Endometrial microvascular endothelial cells (primary cell): ENCODE results near the gene ZFP1. TPM values are rescaled to one million over a fixed set of nuclear protein-coding genes. Genes with fewer than 3 reads are reported as not detected.
"Not testable (repeated sequence)": the region's sequence is repeated elsewhere in the genome, so short reads cannot be mapped to it uniquely, and the experiment has no call there.

Experiments used
- in situ Hi-C: cut with HindIII; loops from 2 replicates; pipeline ENCODE4 v1.10.0; 2017; ENCODE audit warnings: low sequenced_read_pairs, low pct_unique_long_range_greater_than_20kb; ENCODE audit errors: inconsistent ontology term
- total RNA-seq: library from RNA; depleted of rRNA; stranded (reverse); fragments of >200 nt; gene quantifications from one replicate; pipeline ENCODE4 v1.2.3, GENCODE V29; 2015; ENCODE audit errors: inconsistent ontology term

The ZFP1 gene
- total RNA-seq, 1 donor from 2014 or later: 3.8 TPM

DNA sequence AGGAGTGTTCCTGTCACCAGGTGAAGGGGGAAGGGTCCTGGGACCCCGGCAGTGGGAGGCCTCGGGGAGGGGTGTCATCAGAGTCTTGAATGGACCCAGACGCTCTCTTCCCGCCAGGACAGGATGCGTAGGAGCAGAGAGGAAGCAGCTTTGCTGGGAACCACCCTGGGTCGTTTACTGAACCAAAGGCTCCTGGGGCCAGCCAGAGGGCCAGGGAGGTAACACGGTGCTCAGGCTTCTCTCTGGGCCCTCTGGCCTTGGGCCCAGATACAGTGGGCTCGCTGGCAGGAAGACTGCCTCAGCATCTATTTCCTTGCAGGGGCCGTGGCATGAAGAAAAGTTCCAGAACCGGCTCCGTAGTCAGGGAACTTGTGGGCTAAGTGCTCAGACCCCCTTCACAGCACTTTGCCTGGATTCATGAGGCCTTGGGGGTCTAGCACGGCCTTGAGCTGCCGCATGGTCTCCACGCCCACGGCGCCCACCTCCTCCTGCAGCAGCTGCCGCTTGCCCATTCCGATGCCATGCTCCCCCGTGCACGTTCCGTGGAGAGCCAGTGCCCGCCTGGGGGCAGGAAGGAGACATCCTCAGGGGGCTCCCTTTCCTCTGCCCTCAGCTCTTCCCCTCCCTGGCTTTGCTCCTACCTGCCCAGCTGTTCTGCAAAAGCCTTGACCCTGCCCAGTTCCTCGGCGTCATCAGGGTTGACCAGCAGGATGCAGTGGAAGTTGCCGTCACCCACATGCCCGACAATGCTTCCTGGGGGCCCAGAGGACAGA is 36.2 kb upstream of the ZFP1 start:
- in situ Hi-C loops: no loop called here

DNA sequence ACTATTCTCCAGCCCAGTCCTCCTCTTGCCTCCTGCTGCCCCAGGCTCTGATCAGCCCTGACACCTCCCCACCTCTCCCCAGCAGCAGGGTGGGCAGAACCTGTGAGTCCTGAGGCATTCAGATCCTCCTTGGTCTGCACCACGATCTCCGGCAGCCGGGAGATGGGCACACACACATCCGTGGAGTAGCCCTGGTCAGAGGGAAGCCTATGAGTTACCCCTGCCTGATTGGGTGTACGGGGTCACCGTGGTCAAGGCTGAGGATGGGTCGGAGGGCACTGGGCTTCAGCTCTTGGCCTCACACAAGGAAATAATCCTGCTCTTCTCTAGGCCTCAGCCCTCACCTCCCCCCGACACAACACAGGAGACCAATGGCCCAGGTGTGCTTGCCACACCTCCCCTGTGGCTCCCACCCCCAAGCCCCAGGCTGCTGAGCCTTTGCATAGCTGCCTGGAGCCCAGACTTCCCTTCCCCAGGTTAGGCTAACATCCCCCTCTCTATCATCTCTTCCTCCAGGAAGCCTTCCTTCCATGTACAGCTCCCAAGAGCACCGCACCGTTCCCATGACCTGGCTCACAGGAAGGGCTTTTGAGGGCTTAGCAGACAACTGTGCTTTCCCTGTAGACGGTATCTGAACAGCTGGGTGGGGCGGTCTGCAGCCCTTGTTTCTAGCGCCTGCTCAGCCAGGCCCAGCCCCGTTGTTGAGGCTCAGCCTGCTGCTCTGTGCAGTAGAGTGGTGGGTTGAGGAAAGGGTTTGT is 35.4 kb upstream of the ZFP1 start:
- in situ Hi-C loops: no loop called here

GRCh38 chr16:75113541-75114121 is 34.7 kb upstream of the ZFP1 start:
- in situ Hi-C loops: no loop called here

DNA sequence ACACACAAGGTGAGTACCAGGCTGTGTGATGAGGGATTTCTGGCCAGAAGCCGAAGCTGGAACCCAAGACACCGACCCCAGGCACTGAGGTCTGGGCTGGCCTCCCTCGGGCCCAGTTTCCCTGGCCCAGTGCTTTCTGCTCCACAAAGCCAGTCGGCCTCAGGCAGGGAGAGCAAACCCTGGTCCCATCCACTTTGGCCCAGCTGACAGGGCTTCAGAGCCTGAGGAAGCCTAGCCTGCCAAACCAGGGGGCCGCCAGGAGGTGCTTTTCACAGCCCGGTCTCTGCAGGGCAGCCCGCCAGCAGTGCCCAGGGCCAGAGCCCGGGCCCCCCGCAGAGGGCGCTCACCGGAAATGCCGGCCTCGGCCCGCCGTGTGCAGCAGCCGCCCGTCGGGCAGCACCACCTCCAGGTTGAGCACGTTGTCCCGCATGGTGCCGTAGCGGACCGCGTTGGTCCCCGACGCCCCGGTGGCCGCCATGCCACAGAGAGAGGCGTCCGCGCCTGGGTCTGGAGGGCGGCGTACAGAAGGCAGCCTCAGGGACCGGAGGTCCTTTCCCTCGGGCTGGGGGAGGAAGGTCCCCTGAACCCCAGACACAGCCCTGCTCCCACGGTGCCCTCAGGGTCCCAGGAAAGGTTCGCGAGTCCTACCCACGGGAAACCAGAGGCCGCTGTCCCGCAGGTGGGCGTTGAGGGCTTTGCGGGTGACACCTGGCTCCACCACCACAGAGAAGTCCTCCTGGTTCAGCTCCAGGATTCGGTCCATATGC is 34.0 kb upstream of the ZFP1 start:
- in situ Hi-C loops: no loop called here

DNA sequence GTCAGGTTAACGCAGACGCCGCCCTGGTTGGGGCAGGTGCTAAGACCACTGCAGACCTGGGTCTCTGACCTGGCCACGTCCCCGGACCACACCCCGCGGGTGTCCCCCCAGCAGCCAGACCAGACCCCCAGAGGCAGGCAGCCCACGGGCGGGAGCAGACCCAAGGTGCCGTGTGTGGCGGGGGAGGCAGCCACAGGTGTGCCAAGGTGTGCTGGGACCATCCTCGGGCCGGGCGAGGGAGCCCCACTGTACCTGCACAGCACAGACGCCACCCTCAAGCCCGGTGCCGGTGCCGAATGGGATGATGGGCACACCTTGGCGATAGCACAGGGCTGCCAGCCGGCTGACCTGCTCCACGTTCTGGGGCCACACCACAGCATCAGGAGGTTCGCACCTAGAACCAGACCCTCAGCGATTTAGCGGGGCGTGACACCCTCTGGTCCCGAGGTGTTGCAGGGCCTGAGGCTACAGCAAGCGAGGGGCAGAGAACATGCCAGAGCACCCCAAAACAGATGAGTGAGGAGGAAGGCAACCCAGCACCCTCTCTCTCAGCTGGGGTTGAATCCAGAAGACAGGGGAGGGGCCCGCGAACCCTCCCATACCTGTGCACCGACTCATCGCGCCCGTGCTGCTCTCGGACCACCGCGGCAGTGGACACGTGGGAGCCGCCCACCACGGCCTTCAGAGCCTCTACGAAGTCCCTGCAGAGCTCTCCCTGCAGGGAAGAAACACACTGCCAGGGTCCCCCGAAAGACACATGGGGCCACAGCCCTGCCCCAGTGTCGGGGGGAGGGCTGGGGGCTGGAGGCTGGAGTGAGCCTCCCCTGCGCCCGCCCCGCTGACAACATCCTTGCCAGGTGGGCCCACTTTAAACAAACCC is 33.1 kb upstream of the ZFP1 start:
- in situ Hi-C loops: no loop called here

GRCh38 chr16:75116081-75116910 is 32.0 kb upstream of the ZFP1 start, which contains the start of gene LDHD:
Gene LDHD, minus strand, starts transcription at chr16:75116780. Its CDS starts 60 bp downstream, at chr16:75116720.
- in situ Hi-C loops: no loop called here

GRCh38 chr16:75116911-75117245 is 31.4 kb upstream of the ZFP1 start:
- in situ Hi-C loops: no loop called here

GRCh38 chr16:75118943-75119539 is 29.3 kb upstream of the ZFP1 start:
- in situ Hi-C loops: no loop called here

DNA sequence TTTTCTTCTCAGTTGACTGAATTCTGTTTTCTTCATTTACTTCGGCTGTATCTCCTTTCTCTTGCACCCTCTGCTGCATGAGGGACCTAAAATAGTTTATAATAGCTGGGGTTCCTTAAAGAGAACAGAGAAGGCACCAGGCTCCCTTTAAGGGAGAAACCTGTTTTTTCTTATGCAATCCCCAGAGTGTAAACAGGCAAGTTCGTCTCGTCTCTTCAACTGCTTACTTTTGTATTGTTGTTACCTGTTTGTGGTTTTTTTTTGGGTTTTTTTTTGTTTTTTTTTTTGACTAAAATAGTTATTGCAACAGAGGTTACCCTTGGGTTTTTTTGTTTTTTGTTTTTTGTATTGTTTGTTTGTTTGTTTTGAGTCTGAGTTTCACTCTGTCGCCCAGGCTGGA is 28.1 kb upstream of the ZFP1 start:
- in situ Hi-C loops: no loop called here

DNA sequence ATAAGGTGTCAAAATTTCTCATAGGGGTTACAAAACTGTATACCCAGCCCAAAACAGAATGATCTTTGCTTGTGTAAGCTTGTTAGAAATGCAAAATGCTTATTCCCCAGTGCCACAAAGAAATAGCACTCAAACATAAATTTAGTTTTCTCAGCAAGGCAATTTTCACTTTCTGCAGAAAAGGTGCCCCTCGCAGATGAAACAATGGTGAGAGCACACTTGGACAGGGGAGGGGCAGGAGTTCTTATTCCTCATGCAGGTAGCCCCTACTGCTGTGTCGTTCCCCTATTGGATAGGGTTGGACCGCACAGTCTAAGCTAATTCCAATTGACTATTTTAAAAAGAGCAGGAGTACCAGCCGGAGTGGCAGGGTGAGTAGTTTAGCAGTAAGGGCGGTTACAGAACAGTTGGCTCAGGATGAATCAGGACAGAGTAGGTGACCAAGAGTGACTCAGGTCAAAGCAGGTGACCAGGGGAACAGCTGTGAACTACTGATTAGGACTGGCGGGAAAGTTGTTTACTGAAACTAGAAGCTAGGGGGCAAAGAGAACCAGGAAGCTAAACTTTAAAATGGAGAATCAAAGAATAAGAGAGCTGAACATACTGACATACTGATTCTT is 26.3 kb upstream of the ZFP1 start:
- in situ Hi-C loops: no loop called here

DNA sequence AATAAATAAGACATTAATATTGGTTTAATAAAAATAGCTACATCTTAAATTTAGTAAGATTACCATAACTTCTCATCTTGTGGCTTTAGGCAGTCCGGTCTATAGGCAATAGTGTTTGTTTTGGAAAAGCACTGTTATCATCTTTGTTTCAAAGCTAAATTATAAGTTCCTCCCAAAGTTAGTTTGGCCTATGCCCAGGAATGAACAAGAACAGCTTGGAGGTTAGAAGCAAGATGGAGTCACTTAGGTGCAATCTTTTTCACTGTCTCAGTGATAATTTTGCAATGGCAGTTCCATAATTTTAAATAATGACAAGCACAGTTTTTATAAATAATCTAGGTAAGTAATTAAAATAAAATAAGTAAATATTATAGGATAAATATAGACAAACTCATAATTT is 25.7 kb upstream of the ZFP1 start:
- in situ Hi-C loops: no loop called here

DNA sequence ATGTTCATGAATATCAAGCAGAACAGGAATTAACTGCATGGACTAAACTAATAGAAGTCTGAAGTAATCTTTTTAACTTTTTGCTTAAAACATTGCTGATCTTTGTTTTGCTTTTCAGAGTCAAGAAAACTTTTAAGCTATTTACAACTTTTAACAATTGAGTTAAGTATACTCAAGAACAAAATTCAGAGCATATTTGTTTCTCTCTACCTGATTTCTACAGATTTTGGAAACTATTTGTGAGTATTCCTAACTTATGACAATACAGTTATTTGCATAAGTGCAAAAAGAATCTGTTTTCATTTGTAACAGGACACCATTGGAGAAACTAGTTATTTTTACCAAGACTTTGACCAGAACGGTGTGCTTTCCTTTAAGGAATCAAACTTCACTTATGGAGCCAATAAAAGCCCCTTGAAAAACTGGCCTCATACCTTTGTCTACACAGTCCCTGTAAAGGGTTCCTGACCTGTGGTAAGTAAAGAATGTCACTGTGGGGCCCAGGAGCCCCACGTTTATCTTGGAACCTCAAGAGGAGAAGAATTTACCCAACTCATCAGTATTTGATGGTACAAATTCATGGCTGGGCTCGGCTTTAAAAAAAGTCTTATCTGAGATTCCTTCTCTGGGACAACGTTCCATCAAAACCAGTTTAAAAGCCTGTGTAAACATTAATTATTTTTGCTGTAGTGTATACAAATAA is 20.5 kb upstream of the ZFP1 start:
- in situ Hi-C loops: no loop called here

- in situ Hi-C loops: not testable (repeated sequence)
Measured at GRCh38 chr16:75129421-75130149, 18.7 kb upstream of the ZFP1 start.

- in situ Hi-C loops: no loop called here
Measured at GRCh38 chr16:75130150-75130771, 18.1 kb upstream of the ZFP1 start.

GRCh38 chr16:75131081-75131480 is 17.2 kb upstream of the ZFP1 start:
- in situ Hi-C loops: no loop called here
